HEK293 (cell line): Measurements from ENCODE around the gene CHRNA1.

Experiments used
- CTCF ChIA-PET: fragments of 350-600 bp; formaldehyde crosslinking; extraction: SDS; loops from one replicate; lab custom pipeline; 2021; ENCODE audit warnings: antibody characterized with exemption; lab: Yijun Ruan, JAX
- POLR2A ChIA-PET: fragments of 300-600 bp; formaldehyde crosslinking; extraction: SDS; loops from one replicate; lab custom pipeline; 2020; ENCODE audit warnings: antibody characterized with exemption, inconsistent platforms; lab: Yijun Ruan, JAX
- H3K27ac ChIP-seq: fragments of 200-500 bp; sonication (Bioruptor generic); 2 replicates; pipeline ENCODE4 v1.5.1; 2014; ENCODE audit warnings: low read depth, low read length, control low read depth, inconsistent platforms; ENCODE audit errors: extremely low read depth
- H3K36me3 ChIP-seq, 2 experiments: fragments of 200-500 bp in 1 of 2; sonication (Bioruptor generic) in 1 of 2; 1 replicate in 1 of 2; 2 replicates in 1 of 2; pipeline ENCODE4 v1.5.1; 2014 to 2017; ENCODE audit warnings: inconsistent platforms in 2 of 2, low read length in 2 of 2; ENCODE audit not compliant: control insufficient read depth in 2 of 2, insufficient read depth in 1 of 2
- H3K4me1 ChIP-seq: fragments of 200-500 bp; sonication (Bioruptor generic); 2 replicates; pipeline ENCODE4 v1.5.1; 2014; ENCODE audit warnings: mild to moderate bottlenecking, low read length, inconsistent platforms; ENCODE audit not compliant: control insufficient read depth, insufficient read depth
- H3K4me3 ChIP-seq: 2 replicates; pipeline ENCODE4 v1.5.1; 2011; ENCODE audit warnings: low read depth, mild to moderate bottlenecking, control low read depth, low read length, moderate library complexity
- H3K9me3 ChIP-seq: fragments of 200-500 bp; sonication (Bioruptor generic); 2 replicates; pipeline ENCODE4 v1.5.1; 2014; ENCODE audit warnings: low read depth, low read length, inconsistent platforms; ENCODE audit not compliant: control insufficient read depth, insufficient read depth
- EGR2 ChIP-seq: fragments of 450-650 bp; formaldehyde crosslinking; IDR thresholded peaks from 2 replicates; pipeline ENCODE4 v1.5.1; 2016; ENCODE audit warnings: low read depth, missing biosample characterization, missing genetic modification characterization
- ELK4 ChIP-seq: IDR thresholded peaks from 2 replicates; pipeline ENCODE4 v1.6.1; 2011; ENCODE audit warnings: mild to moderate bottlenecking, low read depth, low read length, borderline replicate concordance
- GLIS1 ChIP-seq: fragments of 450-650 bp; formaldehyde crosslinking; IDR thresholded peaks from 2 replicates; pipeline ENCODE4 v1.5.1; 2016; ENCODE audit warnings: missing biosample characterization, missing genetic modification characterization
- HIC1 ChIP-seq: fragments of 450-650 bp; formaldehyde crosslinking; IDR thresholded peaks from 2 replicates; pipeline ENCODE4 v1.5.1; 2016; ENCODE audit warnings: missing biosample characterization, missing genetic modification characterization
- PRDM2 ChIP-seq: fragments of 450-650 bp; formaldehyde crosslinking; IDR thresholded peaks from 2 replicates; pipeline ENCODE4 v1.5.1; 2016; ENCODE audit warnings: missing biosample characterization, missing genetic modification characterization, borderline replicate concordance
- TCF7L2 ChIP-seq: IDR thresholded peaks from 2 replicates; pipeline ENCODE4 v1.6.1; 2011; ENCODE audit warnings: low read depth, mild to moderate bottlenecking, inconsistent platforms, low read length, moderate library complexity, borderline replicate concordance
- TRIM28 ChIP-seq: IDR thresholded peaks from 2 replicates; pipeline ENCODE4 v1.6.1; 2011; ENCODE audit warnings: low read length, control low read depth, borderline replicate concordance
- ZBTB11 ChIP-seq: fragments of 450-650 bp; formaldehyde crosslinking; conservative IDR thresholded peaks from 2 replicates; pipeline ENCODE4 v1.5.1; 2016; ENCODE audit warnings: low read depth, missing biosample characterization, missing genetic modification characterization
- ZBTB8A ChIP-seq: fragments of 450-650 bp; formaldehyde crosslinking; IDR thresholded peaks from 2 replicates; pipeline ENCODE4 v1.5.1; 2016; ENCODE audit warnings: missing biosample characterization, missing genetic modification characterization
- ZNF138 ChIP-seq: fragments of 450-650 bp; formaldehyde crosslinking; IDR thresholded peaks from 2 replicates; pipeline ENCODE4 v1.5.1; 2016; ENCODE audit warnings: missing biosample characterization, missing genetic modification characterization, borderline replicate concordance
- ZNF155 ChIP-seq: fragments of 450-650 bp; formaldehyde crosslinking; IDR thresholded peaks from 2 replicates; pipeline ENCODE4 v1.5.1; 2016; ENCODE audit warnings: missing biosample characterization, missing genetic modification characterization
- ZNF221 ChIP-seq: fragments of 450-650 bp; formaldehyde crosslinking; IDR thresholded peaks from 2 replicates; pipeline ENCODE4 v1.5.1; 2017; ENCODE audit warnings: missing biosample characterization, missing genetic modification characterization, borderline replicate concordance
- ZNF223 ChIP-seq: fragments of 450-650 bp; formaldehyde crosslinking; IDR thresholded peaks from 2 replicates; pipeline ENCODE4 v1.5.1; 2016; ENCODE audit warnings: missing biosample characterization, missing genetic modification characterization
- ZNF248 ChIP-seq: fragments of 450-650 bp; formaldehyde crosslinking; IDR thresholded peaks from 2 replicates; pipeline ENCODE4 v1.5.1; 2017; ENCODE audit warnings: missing biosample characterization, missing genetic modification characterization
- ZNF449 ChIP-seq: fragments of 450-650 bp; formaldehyde crosslinking; IDR thresholded peaks from 2 replicates; pipeline ENCODE4 v1.5.1; 2017; ENCODE audit warnings: missing biosample characterization, mild to moderate bottlenecking, missing genetic modification characterization, moderate library complexity
- ZNF473 ChIP-seq: fragments of 450-650 bp; formaldehyde crosslinking; IDR thresholded peaks from 2 replicates; pipeline ENCODE4 v1.5.1; 2017; ENCODE audit warnings: missing biosample characterization, missing genetic modification characterization
- ZNF654 ChIP-seq: fragments of 450-650 bp; formaldehyde crosslinking; IDR thresholded peaks from 2 replicates; pipeline ENCODE4 v1.5.1; 2016; ENCODE audit warnings: low read depth, missing biosample characterization, missing genetic modification characterization
- ZNF692 ChIP-seq: fragments of 450-650 bp; formaldehyde crosslinking; IDR thresholded peaks from 2 replicates; pipeline ENCODE4 v1.5.1; 2016; ENCODE audit warnings: missing biosample characterization, missing genetic modification characterization
- ZNF791 ChIP-seq: fragments of 450-650 bp; formaldehyde crosslinking; IDR thresholded peaks from 2 replicates; pipeline ENCODE4 v1.5.1; 2016; ENCODE audit warnings: missing biosample characterization, missing genetic modification characterization

Gene CHRNA1

GRCh38 chr2:174750923-174751441 lies 13.3 kb downstream of the CHRNA1 start:
- no peaks in the 10 kb centered on the region for H3K9me3 ChIP-seq
- no peak overlapping the region for H3K27ac ChIP-seq
- H3K36me3 ChIP-seq, result no peaks in the 10 kb centered on the region
- no peak overlapping the region for H3K4me3 ChIP-seq
- no peaks in the 10 kb centered on the region for H3K4me1 ChIP-seq
- no peak for TF ChIP-seq TRIM28
- TF ChIP-seq ELK4, result no peak
- TF ChIP-seq ZNF248 (tag by site-specific recombination), result no peak
- no peak for TF ChIP-seq ZNF692 (tag by site-specific recombination)
- TF ChIP-seq TCF7L2, result no peak
- no peak for TF ChIP-seq ZNF473 (tag by site-specific recombination)
- no peak for TF ChIP-seq PRDM2 (tag by site-specific recombination)
- no peak for TF ChIP-seq ZNF221 (tag by site-specific recombination)
- TF ChIP-seq HIC1 (tag by site-specific recombination), result no peak
- POLR2A ChIA-PET, result no interaction called here
- CTCF ChIA-PET, result interaction anchor here (0.6 to 4.2 kb wide), 4 partner anchors 13 to 1871 kb away, joined by 3 to 53 read pairs (median 18); partner anchors contain the start of gene CHRNA1

- CTCF ChIA-PET, result interaction anchor here (0.5 to 4.2 kb wide), 27 partner anchors 8 to 579 kb away, joined by 3 to 53 read pairs (median 5); partner anchors contain the start of genes CHN1 and CHRNA1
- POLR2A ChIA-PET, result interaction anchor here (1.0 kb wide), 1 partner anchor 13 kb away, joined by 4 read pairs; no protein-coding TSS in a partner anchor
- no peak for TF ChIP-seq ZNF138 (tag by site-specific recombination)
- TF ChIP-seq EGR2 (tag by site-specific recombination), result no peak
- no peak for TF ChIP-seq ZNF449 (tag by site-specific recombination)
- no peak for TF ChIP-seq ZNF791 (tag by site-specific recombination)
- no peak for TF ChIP-seq ZNF654 (tag by site-specific recombination)
- no peak for TF ChIP-seq ZNF223 (tag by site-specific recombination)
- TF ChIP-seq GLIS1 (tag by site-specific recombination), result no peak
- TF ChIP-seq ZBTB11 (tag by site-specific recombination), result no peak
- TF ChIP-seq ZNF155 (tag by site-specific recombination), result no peak
- no peak for TF ChIP-seq ZBTB8A
Measured at GRCh38 chr2:174749793-174750192, 14.5 kb downstream of the CHRNA1 start.

More at GRCh38 chr2:174749793-174750192, 14.5 kb downstream of the CHRNA1 start:
- H3K4me1 ChIP-seq, result no peaks in the 10 kb centered on the region
- no peak overlapping the region for H3K27ac ChIP-seq
- no peaks in the 10 kb centered on the region for H3K36me3 ChIP-seq
- no peaks in the 10 kb centered on the region for H3K9me3 ChIP-seq
- no peak overlapping the region for H3K4me3 ChIP-seq
